GM19035 (cell line): ENCODE data around the gene RASSF8.

Experiments
- ATAC-seq: cut with Tn5 transposase; IDR thresholded peaks from one replicate; pipeline ENCODE4 v1.9.1; 2021; ENCODE audit not compliant: unreplicated experiment

The RASSF8 gene

DNA sequence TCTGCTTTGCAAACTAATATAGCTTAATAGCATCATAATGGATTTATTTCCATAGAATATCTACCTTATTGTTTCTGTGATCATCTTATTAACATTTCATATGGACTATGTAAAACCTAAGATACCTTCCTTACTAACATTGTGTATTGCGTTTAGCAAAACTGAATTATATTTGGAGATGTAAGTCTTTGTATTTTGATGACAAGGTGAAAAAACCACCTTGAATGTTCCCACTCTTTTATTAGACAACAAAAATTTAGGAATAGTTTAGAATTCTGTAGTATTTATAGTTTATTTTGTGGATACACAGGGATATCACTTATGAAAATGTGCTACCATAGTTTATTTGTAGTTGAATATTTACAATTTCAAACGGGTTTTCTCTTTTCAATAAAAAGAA lies 32.0 kb downstream of the RASSF8 start:
- ATAC-seq, result no peak

DNA sequence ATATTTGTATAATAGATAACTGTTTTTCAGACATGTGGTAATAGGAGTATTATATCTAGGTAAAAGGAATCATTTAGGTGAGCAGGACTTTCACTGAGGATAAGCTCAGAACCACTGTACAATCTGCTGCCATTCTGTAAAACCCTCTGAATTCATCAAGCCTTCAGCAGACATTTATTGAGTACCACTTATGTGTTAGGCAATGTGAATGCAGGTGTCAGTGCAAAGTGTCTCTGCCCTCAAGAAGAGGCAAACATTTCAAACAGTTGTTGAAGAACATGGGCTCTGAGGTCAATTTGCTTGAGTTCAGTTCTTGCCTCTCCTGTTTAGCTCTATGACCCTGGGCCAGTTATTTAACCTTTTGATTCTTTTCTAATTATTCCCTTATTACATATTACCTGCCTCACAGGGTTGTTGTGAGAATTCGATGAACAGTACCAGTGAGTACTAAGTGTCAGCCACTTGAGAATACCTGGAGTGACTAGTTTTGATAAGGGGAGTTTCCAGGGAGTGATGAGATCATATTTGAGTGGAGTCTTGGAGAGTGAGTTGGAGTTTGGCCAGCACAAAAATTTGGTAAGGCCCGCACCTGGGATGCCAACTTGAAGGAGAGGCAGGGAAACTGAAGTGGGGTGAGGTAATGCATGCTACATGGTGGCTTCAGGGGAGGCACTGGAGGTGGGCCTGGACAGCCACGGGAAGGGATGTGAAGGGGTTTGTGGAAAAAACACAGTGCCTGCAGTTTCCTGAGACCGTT lies 33.7 kb downstream of the RASSF8 start:
- ATAC-seq, result no peak

DNA sequence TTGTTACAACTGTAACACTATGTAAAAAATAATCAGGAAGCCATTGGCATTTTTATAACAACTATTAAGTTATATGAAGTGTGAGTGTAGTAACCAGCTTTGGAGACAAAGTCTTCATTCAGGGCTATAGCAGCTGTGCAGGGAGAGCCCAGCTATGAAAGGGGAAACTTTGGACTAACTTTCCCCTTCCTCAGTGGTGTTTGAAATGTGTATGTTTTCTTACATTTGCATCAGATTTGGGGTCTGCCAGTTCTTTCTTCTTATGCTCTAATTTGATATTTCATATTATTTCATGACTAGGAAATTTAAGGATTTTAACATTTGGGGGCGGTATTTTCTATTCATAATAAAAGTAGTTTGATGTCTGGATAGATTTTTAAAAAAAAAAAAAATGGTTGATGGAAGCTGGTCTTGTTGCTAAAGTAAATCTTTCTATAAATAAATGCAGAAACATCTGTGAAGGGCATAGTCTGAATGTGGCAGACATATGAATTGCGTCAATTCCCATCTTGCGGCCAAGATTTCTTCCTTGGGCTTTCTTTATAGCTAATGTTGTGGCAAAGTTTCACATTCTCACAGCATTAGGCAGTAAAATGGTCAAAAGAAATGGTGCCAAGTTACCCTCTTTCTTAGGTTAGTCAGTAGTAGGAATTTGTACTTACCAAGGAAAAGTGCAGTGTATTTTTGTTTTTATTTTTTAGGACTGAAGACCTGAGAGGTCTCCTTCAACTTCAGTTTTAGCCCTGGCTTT lies 35.6 kb downstream of the RASSF8 start:
- ATAC-seq, result no peak

DNA sequence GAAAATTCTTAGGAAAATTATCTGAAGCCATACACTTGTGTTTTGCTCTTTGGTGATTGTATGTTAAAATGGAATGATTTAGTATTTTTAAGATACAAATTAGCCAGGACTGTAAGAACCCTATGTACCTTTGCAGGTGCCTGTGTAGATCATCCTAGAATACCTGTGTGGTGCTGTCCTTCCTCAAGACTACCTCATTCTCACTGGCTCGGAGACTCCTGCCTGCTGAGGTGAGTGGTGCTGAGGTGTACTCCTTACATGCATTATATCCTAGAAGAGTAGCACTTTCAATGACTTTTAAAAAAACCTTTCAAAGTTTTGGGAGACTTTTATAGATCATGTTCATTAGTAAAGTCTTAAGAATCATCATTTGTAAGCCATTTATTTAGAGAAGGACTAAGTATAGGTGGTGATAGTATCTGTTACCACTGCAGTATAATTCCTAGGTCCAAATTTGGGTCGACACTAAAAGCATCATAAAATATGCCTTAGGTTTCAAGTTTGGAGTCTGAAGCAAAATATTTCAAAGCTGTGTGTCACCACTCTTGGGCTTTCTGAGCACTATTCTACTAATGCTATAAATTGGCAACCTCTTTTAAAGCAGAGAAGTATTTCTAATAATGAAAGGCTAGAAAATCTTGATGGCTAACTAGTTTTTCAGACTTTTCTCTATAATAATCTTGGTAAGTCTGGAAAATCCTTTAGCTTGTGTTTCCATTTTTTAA lies 36.6 kb downstream of the RASSF8 start:
- no peak for ATAC-seq

DNA sequence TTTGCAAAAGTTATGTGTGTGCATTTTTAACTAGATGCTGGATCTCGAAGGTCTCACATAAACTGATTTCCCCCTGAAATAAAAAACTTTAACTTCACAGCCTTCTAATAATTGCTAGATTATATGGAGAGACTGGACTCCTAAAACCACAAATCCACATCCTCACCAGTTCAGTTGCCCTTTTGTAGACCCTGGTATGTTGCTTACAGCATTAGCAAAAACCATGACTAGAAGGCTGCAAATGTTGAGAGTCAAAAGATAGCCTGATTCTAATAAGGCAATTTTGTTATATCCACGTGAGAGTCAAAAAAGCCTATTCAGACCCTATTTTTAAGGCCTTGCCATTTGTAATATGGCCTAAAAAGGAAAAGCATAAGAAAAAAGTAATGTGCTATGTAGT lies 37.4 kb downstream of the RASSF8 start:
- no peak for ATAC-seq

DNA sequence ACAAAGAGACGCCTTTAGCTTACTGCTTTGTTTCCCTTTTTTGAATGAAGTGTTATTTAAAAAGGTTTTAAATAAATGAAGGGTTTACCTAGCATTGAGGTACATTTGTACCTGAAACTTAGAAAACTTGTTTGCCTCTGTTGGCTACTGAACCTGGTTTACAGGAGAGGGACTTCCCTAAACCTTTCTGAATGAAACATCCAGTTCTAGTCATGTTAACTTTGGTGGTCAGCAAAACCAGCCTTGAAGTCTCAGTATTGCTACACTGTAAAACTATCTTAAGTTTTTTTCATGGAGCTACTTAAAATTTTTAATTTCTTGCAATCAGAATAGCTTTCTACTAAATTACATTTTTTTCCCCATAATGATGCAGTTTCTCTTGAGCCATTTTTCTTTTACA lies 38.2 kb downstream of the RASSF8 start:
- peak; percentile 68 for ATAC-seq

DNA sequence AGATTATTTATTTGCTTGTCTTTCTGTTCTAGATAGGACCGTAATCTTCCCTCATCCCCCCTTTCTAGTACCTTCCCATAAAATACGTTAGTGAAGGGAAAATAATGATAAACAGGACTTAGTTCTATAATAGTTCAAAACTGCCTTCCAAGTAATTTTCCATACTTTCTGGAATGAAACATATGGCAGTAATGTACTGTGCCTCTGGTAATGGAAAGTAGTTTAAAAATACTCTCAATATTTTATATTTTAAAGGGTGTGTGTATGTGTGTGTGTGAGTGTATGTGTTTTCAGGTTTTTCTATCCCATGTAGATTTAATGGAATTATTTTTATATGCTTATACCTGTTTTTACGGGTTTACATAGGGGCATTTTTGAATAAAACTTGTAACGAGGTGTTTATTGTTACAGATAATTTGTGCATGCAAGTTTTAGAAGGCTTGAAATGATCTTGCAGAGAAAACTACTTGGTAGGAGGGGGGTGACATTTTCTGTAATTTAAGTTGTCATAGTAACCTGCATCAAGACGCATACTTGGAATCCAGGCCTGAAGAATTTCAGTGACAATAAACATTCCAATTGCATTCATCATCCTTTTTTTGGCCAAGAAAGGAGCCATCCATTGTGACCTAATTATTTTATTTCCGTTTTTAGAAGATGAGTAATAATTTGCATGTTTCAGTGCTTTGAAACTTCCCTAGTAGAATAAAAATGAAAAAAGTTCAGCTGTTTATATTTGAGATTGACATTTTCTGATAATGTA lies 38.9 kb downstream of the RASSF8 start:
- ATAC-seq, result no peak

DNA sequence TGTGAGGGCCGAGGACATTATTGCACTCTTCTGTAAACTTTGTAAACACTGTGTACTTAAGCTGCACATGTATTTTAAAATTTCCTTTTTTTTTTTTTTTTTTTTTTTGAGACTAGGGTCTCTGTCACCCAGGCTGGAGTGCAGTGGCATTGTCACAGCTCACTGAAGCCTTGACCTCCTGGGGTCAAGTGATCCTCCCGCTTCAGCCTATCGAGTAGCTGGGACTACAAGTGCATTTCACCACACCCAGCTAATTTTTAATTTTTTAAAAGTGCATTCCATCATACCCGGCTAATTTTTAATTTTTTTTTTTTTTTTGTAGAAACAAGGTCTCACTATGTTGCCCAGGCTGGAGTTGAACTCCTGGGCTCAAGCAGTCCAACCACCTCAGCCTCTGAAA lies 42.4 kb downstream of the RASSF8 start:
- ATAC-seq, result no peak

DNA sequence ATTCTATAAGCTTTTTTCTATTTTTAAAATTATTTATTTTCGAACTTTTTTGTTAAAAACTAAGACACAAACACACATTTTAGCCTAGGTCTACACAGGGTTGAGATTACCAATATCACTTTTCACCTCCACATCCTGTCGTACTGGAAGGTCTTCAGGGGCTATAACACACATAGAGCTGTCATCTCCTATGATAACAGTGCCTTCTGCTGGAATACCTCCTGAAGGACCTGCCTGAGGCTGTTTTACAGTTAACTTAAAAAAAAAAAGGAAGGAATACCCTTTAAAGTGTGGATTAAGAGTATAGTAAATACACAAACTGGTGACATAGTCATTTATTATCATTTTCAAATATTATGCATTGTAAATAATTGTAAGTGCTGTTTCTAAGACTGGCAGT lies 43.0 kb downstream of the RASSF8 start:
- ATAC-seq, result no peak

DNA sequence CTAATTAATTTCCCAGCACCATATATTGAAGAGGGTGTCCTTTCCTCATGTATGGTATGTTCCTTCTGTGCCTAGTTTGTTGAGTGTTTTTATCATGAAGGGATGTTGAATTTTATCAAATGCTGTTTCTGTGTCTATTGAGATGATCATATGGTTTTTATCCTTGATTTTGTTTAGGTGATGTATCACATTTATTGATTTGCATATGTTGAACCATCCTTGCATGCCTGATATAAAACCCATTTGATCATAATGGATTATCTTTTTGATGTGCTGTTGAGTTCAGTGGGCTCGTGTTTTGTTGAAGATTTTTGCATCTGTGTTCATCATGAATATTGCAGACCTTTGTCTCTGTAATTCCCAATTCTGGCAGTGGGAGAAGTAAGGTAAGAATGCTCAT lies 44.6 kb downstream of the RASSF8 start:
- ATAC-seq, result no peak

DNA sequence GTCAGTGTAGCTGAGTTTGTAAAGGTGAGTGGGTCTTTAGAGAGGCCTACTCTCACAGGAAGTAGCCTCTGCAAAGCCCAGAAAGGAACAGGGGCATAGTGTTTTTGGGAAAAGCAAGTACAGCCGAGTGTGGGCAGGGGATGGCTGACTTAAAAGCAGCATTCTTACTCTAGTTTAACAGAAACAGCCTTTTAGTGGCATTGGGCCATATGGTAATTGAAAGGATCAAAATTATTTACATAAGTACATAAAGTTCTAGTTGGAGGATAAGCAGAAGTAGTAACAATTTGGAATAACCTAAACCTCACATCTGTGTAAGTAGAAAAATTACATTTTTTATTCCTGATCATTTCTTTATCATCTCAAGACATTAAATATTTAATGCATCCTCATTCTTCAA lies 49.1 kb downstream of the RASSF8 start:
- ATAC-seq, result no peak

DNA sequence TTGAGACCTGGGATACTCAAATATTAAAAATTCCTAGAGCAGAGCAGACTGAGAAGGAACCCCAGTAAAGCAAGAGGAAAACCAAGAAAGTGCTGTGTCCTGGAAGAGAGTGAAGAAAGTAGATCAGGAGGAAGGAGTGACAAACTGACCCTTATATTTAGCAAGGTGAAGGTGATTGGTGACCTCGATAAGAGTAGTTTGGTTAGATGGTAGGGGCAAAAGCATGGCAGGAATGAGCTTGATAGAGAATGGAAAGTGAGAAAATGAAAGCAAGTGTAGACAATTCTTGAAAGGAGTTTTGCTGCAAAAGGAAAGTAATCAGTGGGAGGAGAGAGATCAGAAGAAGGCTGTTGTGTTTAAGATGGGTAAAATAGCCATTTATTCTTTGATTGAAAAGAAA lies 51.1 kb downstream of the RASSF8 start:
- ATAC-seq, result no peak

DNA sequence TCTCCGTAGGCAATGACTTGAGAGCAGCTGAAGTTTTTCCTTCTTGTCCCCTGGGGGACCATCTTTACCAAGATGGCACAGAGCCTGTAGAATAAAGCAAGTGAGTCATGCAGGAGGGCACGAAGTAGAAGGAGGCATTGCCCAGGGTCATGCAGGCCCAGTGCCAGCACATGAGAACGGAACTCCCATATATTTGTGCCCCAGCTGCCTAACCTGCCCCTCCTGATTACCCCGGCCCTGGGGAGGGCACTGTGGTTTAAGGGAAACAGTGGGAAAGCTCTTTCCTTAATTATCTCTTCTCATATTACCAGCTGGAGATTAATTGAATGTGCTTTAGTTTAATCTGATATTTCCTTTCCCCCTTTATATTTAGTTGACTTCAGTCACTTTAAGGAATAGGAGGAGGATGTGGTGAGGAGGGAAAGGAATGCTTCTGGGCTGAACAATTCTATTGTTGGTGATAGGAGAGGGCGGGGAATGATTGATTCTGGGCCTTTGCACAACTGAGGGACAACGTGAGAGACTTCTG lies 51.9 kb downstream of the RASSF8 start:
- ATAC-seq, result no peak

DNA sequence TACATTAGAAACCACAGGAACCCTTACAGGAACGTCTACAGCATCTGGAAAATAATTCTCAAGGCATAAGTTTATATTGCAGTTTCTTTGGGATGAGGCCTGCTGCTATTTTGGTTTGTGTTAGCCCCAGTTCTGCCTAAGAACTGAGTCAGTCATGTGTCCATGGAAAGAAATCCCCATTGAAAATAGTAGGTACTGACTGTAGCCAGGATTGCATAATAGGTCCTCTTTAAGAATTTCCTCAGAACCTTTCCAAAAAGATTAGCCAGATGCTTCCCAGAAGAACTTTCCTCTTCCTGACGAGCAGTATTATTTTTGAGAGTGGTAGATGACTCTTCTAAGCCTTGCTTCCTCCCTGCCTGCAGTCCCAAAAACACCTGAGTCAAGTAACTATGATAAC lies 52.6 kb downstream of the RASSF8 start:
- no peak for ATAC-seq

DNA sequence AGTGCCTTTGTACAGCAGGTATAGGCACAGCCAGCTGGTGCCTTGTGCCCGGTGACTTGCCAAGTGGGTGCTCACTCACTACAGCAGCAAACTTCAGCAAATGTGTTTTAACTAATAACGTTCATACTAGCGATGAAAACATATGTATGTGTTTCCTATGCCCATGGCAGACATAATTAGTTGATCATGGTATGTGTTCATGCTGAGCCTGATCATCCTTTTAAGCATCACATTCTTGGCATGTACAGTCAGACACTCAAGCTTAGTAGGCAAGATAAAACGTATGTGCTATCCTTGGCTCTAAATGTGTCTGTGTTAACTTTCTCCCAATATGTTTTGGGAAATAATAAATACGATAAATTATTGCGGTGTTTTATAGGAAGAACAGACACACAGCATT lies 55.6 kb downstream of the RASSF8 start:
- no peak for ATAC-seq

DNA sequence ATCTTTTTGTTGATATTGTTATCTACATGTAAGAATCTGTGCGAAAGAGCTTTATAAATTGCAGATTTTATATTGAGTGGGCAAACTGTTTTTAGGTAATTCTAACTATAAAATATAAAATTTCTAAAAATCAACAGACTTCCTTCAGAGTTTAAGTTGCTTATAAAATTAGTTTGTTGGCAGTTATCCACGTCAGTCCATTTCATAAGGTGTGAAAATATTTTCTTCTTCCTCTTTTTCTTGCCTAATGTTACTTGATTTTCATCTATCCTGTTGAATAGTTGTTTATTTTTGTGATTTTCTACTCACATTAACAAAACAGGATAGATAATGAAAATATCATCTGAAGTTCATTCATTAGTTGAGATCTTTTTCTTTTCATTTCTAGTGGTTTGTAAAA lies 58.0 kb downstream of the RASSF8 start:
- no peak for ATAC-seq

DNA sequence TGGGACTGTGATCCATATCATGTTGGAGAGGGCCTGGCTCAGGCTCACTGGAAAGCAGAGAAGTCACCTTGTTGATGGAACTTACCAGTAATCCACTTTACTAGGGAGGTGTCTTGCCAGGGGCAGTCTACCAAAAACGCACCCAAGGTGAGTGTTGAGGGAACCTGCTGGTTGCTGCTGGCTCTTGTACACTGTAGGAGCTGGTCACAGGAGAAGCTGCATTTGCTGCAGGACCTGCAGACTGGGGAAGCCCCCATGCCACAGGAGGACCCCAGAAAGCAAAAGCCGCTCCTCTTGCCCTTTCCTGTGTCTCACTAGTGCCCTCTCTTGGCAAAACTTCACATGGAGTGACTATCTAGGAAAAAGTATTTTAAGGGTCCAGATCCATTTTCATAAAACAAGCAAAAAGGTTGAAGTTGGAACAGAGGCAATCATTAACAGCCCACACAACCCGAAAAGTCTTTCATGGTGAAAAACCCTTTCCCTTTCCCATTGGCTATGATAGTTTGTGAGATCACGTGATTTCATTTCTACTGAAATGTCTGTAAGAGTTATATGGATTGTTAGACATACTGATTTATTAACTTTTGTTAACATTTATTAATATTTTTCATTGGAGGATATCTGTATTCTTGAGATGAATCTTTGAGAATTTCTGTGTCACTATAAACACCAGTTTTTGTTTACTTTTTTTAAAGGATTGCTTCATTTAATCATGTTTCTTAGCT lies 59.2 kb downstream of the RASSF8 start:
- no peak for ATAC-seq

DNA sequence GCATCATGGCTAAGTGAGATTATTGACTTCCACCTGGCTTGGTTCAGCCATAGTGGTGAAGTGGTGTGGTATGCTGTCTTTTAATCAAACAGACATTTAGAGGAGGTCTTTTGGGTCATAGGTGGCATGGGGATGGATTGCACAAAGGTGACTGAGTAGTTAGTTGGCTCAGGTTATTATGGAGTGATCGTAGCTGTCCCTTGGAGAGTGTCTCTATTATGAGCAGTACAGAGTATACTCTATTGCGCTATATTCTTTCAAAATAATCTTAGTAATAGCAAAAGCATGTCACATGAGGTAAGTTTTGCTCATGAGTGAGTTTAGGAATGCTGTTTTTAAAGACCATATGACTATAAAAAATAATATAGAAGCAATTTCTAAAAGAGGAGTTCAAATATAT lies 60.4 kb downstream of the RASSF8 start:
- no peak for ATAC-seq

DNA sequence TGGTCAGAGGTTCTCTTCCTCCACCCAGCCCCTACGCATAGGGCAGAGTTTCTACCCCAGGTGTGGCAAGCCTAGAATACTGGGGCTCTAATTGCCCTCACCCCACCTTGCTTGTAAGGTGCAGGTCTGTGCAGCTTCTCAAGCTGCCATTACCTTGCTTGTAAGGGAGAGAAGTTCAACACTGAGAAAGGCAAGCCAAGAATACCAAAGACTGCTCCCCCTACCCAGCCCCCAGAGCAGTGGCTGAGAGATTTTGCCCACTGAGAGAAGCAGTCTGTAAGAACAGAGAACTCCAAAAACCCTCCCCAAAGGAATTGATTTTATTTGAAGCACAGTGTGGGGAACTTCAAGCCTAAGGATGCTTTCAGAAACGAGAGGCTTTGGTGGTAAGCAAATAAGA lies 63.1 kb downstream of the RASSF8 start:
- ATAC-seq, result no peak

DNA sequence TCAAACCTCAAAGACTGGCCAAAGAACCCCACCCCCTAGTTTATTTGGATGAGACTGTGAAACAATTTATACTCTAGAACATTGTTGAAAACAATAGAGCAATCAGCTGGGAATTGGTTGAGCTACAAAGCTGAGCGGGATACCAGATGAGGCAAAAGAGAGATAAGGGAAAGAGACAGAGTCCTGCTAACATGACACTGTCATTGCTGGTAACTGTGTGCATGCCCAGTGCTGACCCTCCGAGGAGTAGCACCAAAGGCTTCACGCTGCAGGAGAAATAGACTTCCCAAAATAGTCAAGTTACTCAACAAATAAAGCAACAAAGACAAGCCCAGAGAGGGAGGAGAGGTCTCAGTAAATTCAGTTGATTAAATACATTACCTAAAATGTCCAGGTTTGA lies 63.6 kb downstream of the RASSF8 start:
- no peak for ATAC-seq
